K562 (cell line): Measurements from ENCODE around the gene IGF2R. TPM values are rescaled to one million over a fixed set of nuclear protein-coding genes. Genes with fewer than 3 reads are reported as not detected.

Source experiments
- CBFB ChIP-seq: sonication (generic); formaldehyde crosslinking; IDR thresholded peaks from 2 replicates; pipeline ENCODE4 v1.4.0; 2020; ENCODE audit warnings: mild to moderate bottlenecking, missing genetic modification reagents
- CBX1 ChIP-seq: sonication (generic); IDR thresholded peaks from 2 replicates; pipeline ENCODE4 v1.6.1; 2016; ENCODE audit warnings: antibody characterized with exemption, low read depth, mild to moderate bottlenecking
- EGR1 ChIP-seq: fragments of 450-650 bp; conservative IDR thresholded peaks from 2 replicates; pipeline ENCODE4 v1.6.1; 2017; ENCODE audit warnings: mild to moderate bottlenecking
- FOXK1 ChIP-seq: sonication (generic); formaldehyde crosslinking; IDR thresholded peaks from 2 replicates; pipeline ENCODE4 v1.8.0; 2022; ENCODE audit warnings: missing genetic modification reagents, mild to moderate bottlenecking, borderline replicate concordance
- HDAC8 ChIP-seq: fragments of 450-650 bp; IDR thresholded peaks from 2 replicates; pipeline ENCODE4 v1.6.1; 2016; ENCODE audit warnings: mild to moderate bottlenecking, missing genetic modification characterization, moderate library complexity, missing compliant biosample characterization
- LCOR ChIP-seq: sonication (generic); formaldehyde crosslinking; IDR thresholded peaks from 2 replicates; pipeline ENCODE4 v1.8.0; 2022; ENCODE audit warnings: mild to moderate bottlenecking, missing genetic modification reagents
- MXI1 ChIP-seq: IDR thresholded peaks from 2 replicates; pipeline ENCODE4 v1.6.1; 2011; ENCODE audit warnings: low read depth, mild to moderate bottlenecking, improper control_type of control experiment, low read length
- POU5F1 ChIP-seq: fragments of 150-350 bp; IDR thresholded peaks from 2 replicates; pipeline ENCODE4 v1.6.1; 2014; ENCODE audit warnings: borderline replicate concordance, low read length, low read depth, mild to moderate bottlenecking; ENCODE audit not compliant: partially characterized antibody
- RBFOX2 ChIP-seq: fragments of 200-400 bp; formaldehyde crosslinking; IDR thresholded peaks from 2 replicates; pipeline ENCODE4 v1.6.1; 2017; ENCODE audit warnings: low read depth, mild to moderate bottlenecking, low read length, moderate library complexity
- RBM17 ChIP-seq: fragments of 200-400 bp; formaldehyde crosslinking; IDR thresholded peaks from 2 replicates; pipeline ENCODE4 v1.6.1; 2017; ENCODE audit warnings: low read depth, mild to moderate bottlenecking, low read length, borderline replicate concordance
- RBM34 ChIP-seq: fragments of 200-400 bp; formaldehyde crosslinking; IDR thresholded peaks from 2 replicates; pipeline ENCODE4 v1.6.1; 2018; ENCODE audit warnings: low read length, borderline replicate concordance; ENCODE audit not compliant: insufficient read depth
- RFX1 ChIP-seq: fragments of 450-650 bp; IDR thresholded peaks from 2 replicates; pipeline ENCODE4 v1.6.1; 2016; ENCODE audit warnings: mild to moderate bottlenecking, moderate library complexity
- TBP ChIP-seq: optimal IDR thresholded peaks from 2 replicates; pipeline ENCODE3; 2011; ENCODE audit warnings: low read depth, low read length, improper control_type of control experiment
- YY1 ChIP-seq, 3 experiments: IDR thresholded peaks; 2 replicates each; pipeline ENCODE4 v1.6.1; 2011; ENCODE audit warnings: low read length in 2 of 3, mild to moderate bottlenecking in 2 of 3, moderate library complexity in 2 of 3, borderline replicate concordance in 1 of 3, control low read depth in 1 of 3, low read depth in 1 of 3; ENCODE audit not compliant: insufficient read depth in 3 of 3, insufficient replicate concordance in 2 of 3, control insufficient read depth in 1 of 3, insufficient read length in 1 of 3; ENCODE audit errors: extremely low read depth in 1 of 3
- ZNF347 ChIP-seq: fragments of 450-650 bp; formaldehyde crosslinking; IDR thresholded peaks from 2 replicates; pipeline ENCODE4 v1.4.0; 2020; ENCODE audit warnings: low read depth, mild to moderate bottlenecking, moderate library complexity
- ZNF589 ChIP-seq: fragments of 200-800 bp; sonication (Bioruptor generic); IDR thresholded peaks from 2 replicates; pipeline ENCODE4 v1.6.1; 2016; ENCODE audit warnings: low read depth, missing genetic modification characterization, missing compliant biosample characterization
- ZNF778 ChIP-seq: fragments of 450-650 bp; formaldehyde crosslinking; IDR thresholded peaks from 2 replicates; pipeline ENCODE4 v1.4.0; 2020; ENCODE audit warnings: mild to moderate bottlenecking, moderate library complexity
- polyA plus RNA-seq, 8 experiments: library from polyadenylated mRNA; depleted of rRNA in 4 of 8; stranded (reverse) in 5 of 8; unstranded in 3 of 8; fragments of >200 nt; fragmentation: Nextera tagmentation in 2 of 8; fragmentation: Illumina TruSeq in 1 of 8; extraction: Ambion mirVana in 2 of 8; extraction: Trizol in 1 of 8; gene quantifications; 2 replicates each; pipeline versions ENCODE4 v1.2.1 to v1.2.3, GENCODE V29; 2011 to 2014; ENCODE audit warnings: inconsistent platforms in 1 of 8, missing spikeins in 1 of 8
- total RNA-seq, 7 experiments: library from RNA; depleted of rRNA in 6 of 7; stranded (reverse); fragments of >200 nt in 6 of 7; fragmentation: Illumina TruSeq in 2 of 7; extraction: Trizol in 2 of 7; gene quantifications; 2 replicates each; pipeline versions ENCODE4 v1.2.1 to v1.2.3, GENCODE V29; 2011 to 2021; ENCODE audit warnings: low replicate concordance in 1 of 7
- TF ChIP-seq, protein P1 (sequence below): fragments of 250-450 bp; sonication (Bioruptor Pico); IDR thresholded peaks from 2 replicates; pipeline ENCODE4 v1.5.0; 2021
- TF ChIP-seq, protein P2 (sequence below): fragments of 250-450 bp; sonication (Bioruptor Pico); IDR thresholded peaks from 2 replicates; pipeline ENCODE4 v1.5.1; 2021; ENCODE audit warnings: mild to moderate bottlenecking
- TF ChIP-seq, protein P3 (sequence below), 2 experiments: fragments of 450-650 bp; IDR thresholded peaks; 2 replicates each; pipeline ENCODE4 v1.6.1; 2016
- TF ChIP-seq, protein P4 (sequence below): fragments of 450-650 bp; formaldehyde crosslinking; conservative IDR thresholded peaks from 2 replicates; pipeline ENCODE4 v1.4.0; 2022; ENCODE audit warnings: mild to moderate bottlenecking, missing genetic modification characterization
- TF ChIP-seq, protein P5 (sequence below): fragments of 450-650 bp; formaldehyde crosslinking; IDR thresholded peaks from 2 replicates; pipeline ENCODE4 v1.4.0; 2022; ENCODE audit warnings: mild to moderate bottlenecking, moderate library complexity

The IGF2R gene
- total and polyA plus RNA-seq, 9 of the 15 experiments (the other 6 are each of a cell fraction or from before 2014, with no cell fraction given): 3.5 to 92.3 (median 34.5) TPM

DNA sequence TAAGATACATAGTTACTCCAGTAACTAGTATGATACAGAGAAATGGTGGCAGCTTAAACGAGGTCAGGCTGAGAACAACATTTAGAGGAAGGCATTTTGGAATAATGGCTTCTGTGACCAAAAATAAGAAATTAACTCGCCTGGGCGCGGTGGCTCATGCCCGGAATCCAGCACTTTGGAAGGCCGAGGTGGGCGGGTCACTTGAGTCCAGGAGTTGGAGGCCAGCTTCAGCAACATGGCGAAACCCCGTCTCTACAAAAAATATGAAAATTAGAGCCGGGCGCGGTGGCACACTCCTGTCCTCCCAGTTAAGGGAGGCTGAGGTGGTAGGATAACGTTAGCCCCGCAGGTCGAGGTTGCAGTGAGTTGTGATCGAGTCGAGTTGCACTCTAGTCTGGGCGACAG lies 1.8 kb downstream of the IGF2R start (continued):
- TF ChIP-seq, protein P1, sequence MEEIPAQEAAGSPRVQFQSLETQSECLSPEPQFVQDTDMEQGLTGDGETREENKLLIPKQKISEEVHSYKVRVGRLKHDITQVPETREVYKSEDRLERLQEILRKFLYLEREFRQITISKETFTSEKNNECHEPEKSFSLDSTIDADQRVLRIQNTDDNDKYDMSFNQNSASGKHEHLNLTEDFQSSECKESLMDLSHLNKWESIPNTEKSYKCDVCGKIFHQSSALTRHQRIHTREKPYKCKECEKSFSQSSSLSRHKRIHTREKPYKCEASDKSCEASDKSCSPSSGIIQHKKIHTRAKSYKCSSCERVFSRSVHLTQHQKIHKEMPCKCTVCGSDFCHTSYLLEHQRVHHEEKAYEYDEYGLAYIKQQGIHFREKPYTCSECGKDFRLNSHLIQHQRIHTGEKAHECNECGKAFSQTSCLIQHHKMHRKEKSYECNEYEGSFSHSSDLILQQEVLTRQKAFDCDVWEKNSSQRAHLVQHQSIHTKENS (CRISPR knock-in tag): no peak
- TF ChIP-seq, protein P2, sequence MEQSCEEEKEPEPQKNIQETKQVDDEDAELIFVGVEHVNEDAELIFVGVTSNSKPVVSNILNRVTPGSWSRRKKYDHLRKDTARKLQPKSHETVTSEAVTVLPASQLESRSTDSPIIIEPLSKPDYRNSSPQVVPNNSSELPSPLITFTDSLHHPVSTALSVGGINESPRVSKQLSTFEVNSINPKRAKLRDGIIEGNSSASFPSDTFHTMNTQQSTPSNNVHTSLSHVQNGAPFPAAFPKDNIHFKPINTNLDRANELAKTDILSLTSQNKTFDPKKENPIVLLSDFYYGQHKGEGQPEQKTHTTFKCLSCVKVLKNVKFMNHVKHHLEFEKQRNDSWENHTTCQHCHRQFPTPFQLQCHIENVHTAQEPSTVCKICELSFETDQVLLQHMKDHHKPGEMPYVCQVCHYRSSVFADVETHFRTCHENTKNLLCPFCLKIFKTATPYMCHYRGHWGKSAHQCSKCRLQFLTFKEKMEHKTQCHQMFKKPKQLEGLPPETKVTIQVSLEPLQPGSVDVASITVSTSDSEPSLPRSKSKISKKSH (CRISPR knock-in tag): no peak
- TF ChIP-seq CBFB (CRISPR knock-in tag) (no peak), ZNF589 (CRISPR knock-in tag) (no peak), HDAC8 (tag) (no peak), EGR1 (no peak), POU5F1 (no peak), RBFOX2 (peak; percentile 48; the same call in 1 of the 2 replicates), YY1 (IDR thresholded peaks at IDR 0.05; ENCODE audit: borderline replicate concordance in 1 of 3, control insufficient read depth in 1 of 3, extremely low read depth in 1 of 3, insufficient read depth in 3 of 3, insufficient read length in 1 of 3, insufficient replicate concordance in 2 of 3, low read depth in 1 of 3, low read length in 2 of 3) (peak in 1 of 3 experiments; percentile 46), RBM34 (no peak), CBX1 (no peak), MXI1 (no peak), LCOR (CRISPR knock-in tag) (no peak), ZNF778 (no peak), ZNF347 (no peak), FOXK1 (CRISPR knock-in tag) (no peak), RBM17 (no peak), RFX1 (no peak), TBP (peak; percentile 14)
- TF ChIP-seq, protein P3, sequence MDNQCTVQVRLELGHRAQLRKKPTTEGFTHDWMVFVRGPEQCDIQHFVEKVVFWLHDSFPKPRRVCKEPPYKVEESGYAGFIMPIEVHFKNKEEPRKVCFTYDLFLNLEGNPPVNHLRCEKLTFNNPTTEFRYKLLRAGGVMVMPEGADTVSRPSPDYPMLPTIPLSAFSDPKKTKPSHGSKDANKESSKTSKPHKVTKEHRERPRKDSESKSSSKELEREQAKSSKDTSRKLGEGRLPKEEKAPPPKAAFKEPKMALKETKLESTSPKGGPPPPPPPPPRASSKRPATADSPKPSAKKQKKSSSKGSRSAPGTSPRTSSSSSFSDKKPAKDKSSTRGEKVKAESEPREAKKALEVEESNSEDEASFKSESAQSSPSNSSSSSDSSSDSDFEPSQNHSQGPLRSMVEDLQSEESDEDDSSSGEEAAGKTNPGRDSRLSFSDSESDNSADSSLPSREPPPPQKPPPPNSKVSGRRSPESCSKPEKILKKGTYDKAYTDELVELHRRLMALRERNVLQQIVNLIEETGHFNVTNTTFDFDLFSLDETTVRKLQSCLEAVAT (IDR thresholded peaks at IDR 0.05): 0 out of 4 replicates have a peak, but pooled peaks of 1 of the 2 experiments have one; percentile 25
- TF ChIP-seq, protein P4, sequence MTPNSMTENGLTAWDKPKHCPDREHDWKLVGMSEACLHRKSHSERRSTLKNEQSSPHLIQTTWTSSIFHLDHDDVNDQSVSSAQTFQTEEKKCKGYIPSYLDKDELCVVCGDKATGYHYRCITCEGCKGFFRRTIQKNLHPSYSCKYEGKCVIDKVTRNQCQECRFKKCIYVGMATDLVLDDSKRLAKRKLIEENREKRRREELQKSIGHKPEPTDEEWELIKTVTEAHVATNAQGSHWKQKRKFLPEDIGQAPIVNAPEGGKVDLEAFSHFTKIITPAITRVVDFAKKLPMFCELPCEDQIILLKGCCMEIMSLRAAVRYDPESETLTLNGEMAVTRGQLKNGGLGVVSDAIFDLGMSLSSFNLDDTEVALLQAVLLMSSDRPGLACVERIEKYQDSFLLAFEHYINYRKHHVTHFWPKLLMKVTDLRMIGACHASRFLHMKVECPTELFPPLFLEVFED (CRISPR knock-in tag): no peak
- TF ChIP-seq, protein P5, sequence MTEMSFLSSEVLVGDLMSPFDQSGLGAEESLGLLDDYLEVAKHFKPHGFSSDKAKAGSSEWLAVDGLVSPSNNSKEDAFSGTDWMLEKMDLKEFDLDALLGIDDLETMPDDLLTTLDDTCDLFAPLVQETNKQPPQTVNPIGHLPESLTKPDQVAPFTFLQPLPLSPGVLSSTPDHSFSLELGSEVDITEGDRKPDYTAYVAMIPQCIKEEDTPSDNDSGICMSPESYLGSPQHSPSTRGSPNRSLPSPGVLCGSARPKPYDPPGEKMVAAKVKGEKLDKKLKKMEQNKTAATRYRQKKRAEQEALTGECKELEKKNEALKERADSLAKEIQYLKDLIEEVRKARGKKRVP (CRISPR knock-in tag): no peak
